Parathyroid adenoma (tissue), 2 donors: Measurements from ENCODE around the gene TECTA.

Source experiments
- H2AFZ ChIP-seq: fragments of 300-600 bp; sonication (generic); one replicate; pipeline ENCODE4 v1.7.0; 2017; ENCODE audit warnings: antibody characterized with exemption, mild to moderate bottlenecking
- H3K27ac ChIP-seq: fragments of 300-600 bp; sonication (generic); one replicate; pipeline ENCODE4 v1.7.0; 2017
- H3K27me3 ChIP-seq: fragments of 300-600 bp; sonication (generic); one replicate; pipeline ENCODE4 v1.7.0; 2017; ENCODE audit warnings: low read length; ENCODE audit not compliant: control insufficient read depth, insufficient read depth
- H3K36me3 ChIP-seq: fragments of 300-600 bp; sonication (generic); one replicate; pipeline ENCODE4 v1.7.0; 2017; ENCODE audit warnings: low read length; ENCODE audit not compliant: control insufficient read depth, insufficient read depth
- H3K4me1 ChIP-seq: fragments of 300-600 bp; sonication (generic); one replicate; pipeline ENCODE4 v1.7.0; 2017; ENCODE audit warnings: control low read depth
- H3K4me2 ChIP-seq: fragments of 300-600 bp; sonication (generic); one replicate; pipeline ENCODE4 v1.7.0; 2017; ENCODE audit warnings: low read length
- H3K4me3 ChIP-seq: fragments of 300-600 bp; sonication (generic); one replicate; pipeline ENCODE4 v1.7.0; 2017; ENCODE audit warnings: low read depth, low read length
- H3K79me2 ChIP-seq: fragments of 300-600 bp; sonication (generic); one replicate; pipeline ENCODE4 v1.7.0; 2017; ENCODE audit warnings: control low read depth
- H3K9ac ChIP-seq: fragments of 300-600 bp; sonication (generic); one replicate; pipeline ENCODE4 v1.7.0; 2017; ENCODE audit warnings: mild to moderate bottlenecking
- H3K9me3 ChIP-seq: fragments of 300-600 bp; sonication (generic); one replicate; pipeline ENCODE4 v1.7.0; 2017; ENCODE audit warnings: low read length; ENCODE audit not compliant: control insufficient read depth
- CTCF ChIP-seq: fragments of 300-600 bp; sonication (generic); IDR thresholded peaks from one replicate; pipeline ENCODE4 v1.7.0; 2017; ENCODE audit warnings: antibody characterized with exemption, mild to moderate bottlenecking
- donor health status: primary hyperparathyroidism.

TECTA gene

GRCh38 chr11:121226415-121227263 is 125.6 kb downstream of the TECTA start:
- H3K27me3 ChIP-seq, result no peaks in the 10 kb centered on the region
- H3K79me2 ChIP-seq, result no peaks in the 10 kb centered on the region
- H3K27ac ChIP-seq, result no peak overlapping the region
- H3K4me2 ChIP-seq, result no peak overlapping the region
- H3K9me3 ChIP-seq, result no peaks in the 10 kb centered on the region
- H3K36me3 ChIP-seq, result no peaks in the 10 kb centered on the region
- no peaks in the 10 kb centered on the region for H3K4me1 ChIP-seq
- H3K9ac ChIP-seq, result no peak overlapping the region
- H3K4me3 ChIP-seq, result no peak overlapping the region
- H2AFZ ChIP-seq, result no peak overlapping the region
- no peak for TF ChIP-seq CTCF

GRCh38 chr11:121228851-121229250 is 127.8 kb downstream of the TECTA start:
- Histone ChIP-seq H3K27me3 (no peaks in the 10 kb centered on the region), H3K4me1 (no peaks in the 10 kb centered on the region), H3K27ac (no peak overlapping the region), H3K36me3 (no peaks in the 10 kb centered on the region), H3K9me3 (no peaks in the 10 kb centered on the region), H2AFZ (no peak overlapping the region), H3K9ac (no peak overlapping the region), H3K79me2 (no peaks in the 10 kb centered on the region), H3K4me2 (no peak overlapping the region), H3K4me3 (no peak overlapping the region)
- TF ChIP-seq CTCF, result no peak

- Histone ChIP-seq H3K79me2 (no peaks in the 10 kb centered on the region), H3K9ac (no peak overlapping the region), H3K4me3 (no peak overlapping the region), H3K4me1 (no peaks in the 10 kb centered on the region), H3K4me2 (no peak overlapping the region), H3K27me3 (no peaks in the 10 kb centered on the region), H3K27ac (no peak overlapping the region), H2AFZ (no peak overlapping the region), H3K9me3 (no peaks in the 10 kb centered on the region), H3K36me3 (no peaks in the 10 kb centered on the region)
- TF ChIP-seq CTCF, result no peak
These were observed 128.6 kb downstream of the TECTA start for GRCh38 chr11:121229495-121230215.

- no peak overlapping the region for H3K4me3 ChIP-seq
- no peaks in the 10 kb centered on the region for H3K36me3 ChIP-seq
- TF ChIP-seq CTCF, result no peak
- no peaks in the 10 kb centered on the region for H3K9me3 ChIP-seq
- H3K4me1 ChIP-seq, result no peaks in the 10 kb centered on the region
- H3K27ac ChIP-seq, result no peak overlapping the region
- H3K9ac ChIP-seq, result no peak overlapping the region
- H3K79me2 ChIP-seq, result no peaks in the 10 kb centered on the region
- H2AFZ ChIP-seq, result no peak overlapping the region
- no peak overlapping the region for H3K4me2 ChIP-seq
- H3K27me3 ChIP-seq, result no peaks in the 10 kb centered on the region
These were observed 130.7 kb downstream of the TECTA start for GRCh38 chr11:121231576-121232278.
